Stimulated activated CD4-positive, alpha-beta T cell treated with anti-CD3 and anti-CD28 coated beads, Interleukin-4, amount 100 ng/mL, for 4 hours (primary cell): ENCODE results near the gene OR2H1.

Source experiments
- DNase-seq, 2 experiments: peaks; one replicate each; pipeline ENCODE4 v3.0.0-alpha.2; 2020

The OR2H1 gene

DNA sequence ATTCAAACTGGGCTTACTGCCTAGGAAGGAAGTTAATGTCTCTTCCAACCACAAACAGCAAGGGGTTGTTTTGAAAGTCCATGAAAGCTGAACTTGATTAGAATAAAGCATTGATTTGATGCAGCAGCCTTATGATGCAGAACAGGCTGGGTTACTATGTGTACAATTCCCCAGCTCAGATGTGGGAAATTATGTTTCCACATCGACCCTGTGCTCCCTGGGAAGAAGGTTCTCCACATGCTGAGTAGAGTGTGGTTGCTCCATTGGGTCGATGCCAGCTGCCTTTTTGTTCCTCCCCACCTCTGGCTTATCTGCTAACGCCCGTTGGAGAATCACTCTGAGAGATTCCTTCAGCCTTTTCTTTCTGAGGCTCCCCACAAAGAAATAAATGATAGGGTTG lies 29.6 kb downstream of the OR2H1 start:
- DNase-seq: no peak

DNA sequence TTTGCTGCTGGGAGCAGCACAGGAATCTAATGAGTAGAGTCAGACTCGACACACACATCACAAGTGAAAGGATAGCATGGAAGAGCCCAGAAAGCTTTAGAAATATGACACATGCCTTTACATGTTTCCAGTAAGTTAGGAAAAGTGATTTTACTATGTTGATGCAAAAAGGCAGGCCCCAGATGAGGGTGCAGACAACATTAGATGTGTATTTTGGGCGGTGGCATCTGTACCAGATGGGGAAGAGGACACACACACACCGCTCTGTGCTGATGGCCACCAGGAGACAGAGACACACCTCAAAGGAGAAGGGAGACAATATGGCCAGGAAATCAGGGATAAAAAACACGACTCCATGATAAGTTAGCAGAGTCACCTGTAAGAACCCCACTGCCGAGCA lies 30.2 kb downstream of the OR2H1 start:
- no peak for DNase-seq

DNA sequence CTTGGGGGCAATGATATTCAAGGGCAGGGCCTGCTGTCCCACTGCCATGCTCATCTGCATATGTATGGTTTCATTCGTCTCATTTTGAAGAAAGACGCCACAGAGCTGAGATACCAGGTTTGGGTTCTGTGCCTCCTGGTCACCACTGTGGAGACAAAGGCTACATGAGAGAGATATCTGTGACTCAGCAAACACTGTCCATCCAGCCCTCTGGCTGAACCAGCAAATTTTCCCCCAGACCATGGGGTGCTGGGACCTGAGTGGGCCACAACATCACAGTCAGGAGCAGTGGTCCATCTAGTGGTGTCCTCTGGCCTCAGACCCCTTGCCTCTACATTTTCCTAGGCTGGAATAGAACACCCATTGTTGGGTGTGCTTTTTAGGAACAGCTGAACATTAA lies 30.7 kb downstream of the OR2H1 start, which contains the start of gene MAS1L:
Gene MAS1L (minus strand): TSS at position 297 of the 400 bp plus-strand sequence. CDS start 54 bp downstream, at position 243.
- DNase-seq: no peak

DNA sequence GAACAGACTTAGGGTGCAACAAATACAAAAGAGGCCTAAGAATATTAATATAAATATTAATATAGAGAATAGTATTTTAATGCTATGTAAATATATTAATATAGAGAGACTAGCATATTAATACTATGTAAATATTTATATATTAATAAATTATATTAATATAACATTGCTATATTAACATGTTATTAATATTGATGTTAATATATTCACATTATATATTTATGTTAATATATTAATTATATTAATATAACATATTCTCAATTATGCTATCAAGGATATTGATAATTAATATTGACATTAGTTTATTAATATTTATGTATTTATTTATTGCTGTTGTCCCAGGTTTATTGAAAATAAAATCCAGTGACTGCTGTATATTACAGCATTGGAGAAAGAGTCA lies 31.9 kb downstream of the OR2H1 start:
- DNase-seq: no peak

DNA sequence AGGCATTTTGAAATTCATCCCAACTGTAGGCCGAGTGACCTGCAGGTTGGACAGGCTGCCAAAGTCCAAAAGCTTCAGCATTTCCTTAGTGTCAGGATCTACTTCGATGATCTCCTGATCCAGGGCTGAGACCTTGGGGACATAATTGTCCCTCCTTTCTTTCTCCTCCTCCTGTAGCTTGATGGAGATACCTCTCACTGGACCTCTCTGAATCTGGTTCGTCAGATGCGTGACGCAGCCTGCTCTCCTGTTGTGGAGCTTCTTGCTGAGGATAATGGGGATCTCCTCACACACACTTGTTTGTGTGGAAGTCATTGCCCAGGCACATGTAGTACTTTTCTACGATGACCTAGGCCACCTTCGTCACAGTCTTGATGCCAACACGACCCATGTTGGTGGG lies 32.3 kb downstream of the OR2H1 start:
- no peak for DNase-seq

DNA sequence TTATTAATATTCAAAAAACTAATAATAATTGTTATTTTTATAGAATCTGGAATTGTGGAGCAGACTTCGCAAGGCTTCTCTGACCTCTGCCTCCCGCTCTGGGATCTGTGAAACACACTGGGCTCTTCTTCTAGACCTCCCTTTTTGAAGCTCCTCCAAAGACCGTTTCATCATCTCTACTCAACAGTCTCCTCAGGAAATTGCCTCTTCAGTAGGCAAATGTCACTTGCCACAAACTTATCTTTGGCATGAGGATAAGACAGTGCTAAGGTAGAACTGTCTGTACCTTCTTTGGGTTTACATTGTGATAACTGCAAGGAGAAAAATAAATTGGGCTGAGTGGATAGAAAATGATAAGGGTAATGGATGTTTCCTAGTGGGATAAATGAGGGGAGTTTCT lies 33.1 kb downstream of the OR2H1 start:
- no peak for DNase-seq

DNA sequence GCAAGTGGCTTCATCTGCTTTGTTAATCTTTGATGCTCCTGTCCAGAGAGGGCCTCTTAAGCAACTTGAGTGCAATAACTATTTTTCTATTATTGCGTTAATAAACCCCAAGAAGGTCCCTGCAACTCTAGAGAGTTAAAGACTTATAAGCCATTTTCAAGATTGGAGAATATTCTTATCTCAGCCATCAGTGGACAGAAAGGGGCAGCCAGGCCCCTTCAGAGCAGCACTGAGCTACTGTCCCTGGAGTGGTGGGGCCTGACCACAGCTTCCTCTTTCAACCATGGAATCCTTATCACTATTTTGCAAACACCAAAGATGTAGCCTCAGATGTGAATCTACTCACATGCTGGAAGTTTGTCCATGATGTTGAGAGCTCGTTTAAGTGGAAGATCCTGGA lies 33.6 kb downstream of the OR2H1 start:
- no peak for DNase-seq

DNA sequence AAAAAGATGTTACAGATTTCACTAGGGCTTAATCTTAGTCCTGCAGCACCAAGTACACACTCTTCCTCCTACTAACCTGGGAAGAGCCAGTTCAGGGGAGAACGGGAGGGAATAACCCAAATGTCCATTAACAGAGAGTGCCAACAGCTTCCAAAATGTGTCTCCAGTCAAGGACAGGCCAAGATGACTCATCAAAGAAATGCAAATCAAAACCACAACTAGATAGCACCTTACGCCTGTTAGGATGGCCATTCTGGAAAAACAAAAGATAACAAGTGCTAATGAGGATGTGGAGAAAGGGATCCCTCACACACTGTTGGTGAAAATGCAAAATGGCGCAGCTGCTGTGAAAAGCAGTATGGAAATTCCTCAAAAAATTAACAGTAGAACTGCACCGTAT lies 34.6 kb downstream of the OR2H1 start:
- no peak for DNase-seq

DNA sequence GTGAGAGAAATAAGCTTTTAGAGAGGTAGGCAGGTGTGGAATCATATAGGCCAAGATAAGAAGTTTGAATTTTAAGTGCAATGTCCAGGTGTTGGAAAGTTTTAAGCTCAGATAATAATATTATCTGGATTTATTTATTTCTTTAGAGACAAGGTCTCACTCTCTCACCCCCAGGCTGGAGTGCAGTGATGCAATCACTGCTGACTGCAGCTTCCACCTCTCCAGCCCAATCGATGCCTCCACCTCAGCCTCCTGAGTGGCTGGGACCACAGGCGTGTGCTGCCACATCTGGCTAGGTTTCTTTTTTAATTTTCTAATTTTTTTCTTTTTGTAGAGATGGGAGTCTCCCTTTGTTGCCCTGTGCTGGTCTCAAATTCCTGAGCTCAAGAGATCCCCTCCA lies 36.3 kb downstream of the OR2H1 start:
- DNase-seq: no peak

DNA sequence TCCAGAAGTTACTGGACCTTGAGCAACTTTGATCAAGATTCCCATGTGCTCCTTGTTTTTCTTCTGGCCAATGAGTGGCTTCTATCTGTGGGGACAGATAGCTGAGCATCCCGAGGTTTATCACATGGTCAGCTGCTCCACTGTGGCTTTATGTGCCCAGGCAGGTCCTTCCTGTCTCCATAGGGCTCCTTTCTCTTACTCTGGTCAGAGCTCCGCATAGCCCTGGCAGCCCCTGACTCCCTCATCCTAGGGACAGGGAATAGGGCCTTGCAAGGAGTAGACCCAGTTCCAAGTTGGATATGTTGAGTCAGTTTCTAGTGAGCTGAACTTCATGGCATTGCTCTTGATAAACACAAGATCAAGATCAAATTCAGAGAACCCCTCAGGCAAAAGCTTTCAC lies 37.2 kb downstream of the OR2H1 start:
- DNase-seq: no peak

DNA sequence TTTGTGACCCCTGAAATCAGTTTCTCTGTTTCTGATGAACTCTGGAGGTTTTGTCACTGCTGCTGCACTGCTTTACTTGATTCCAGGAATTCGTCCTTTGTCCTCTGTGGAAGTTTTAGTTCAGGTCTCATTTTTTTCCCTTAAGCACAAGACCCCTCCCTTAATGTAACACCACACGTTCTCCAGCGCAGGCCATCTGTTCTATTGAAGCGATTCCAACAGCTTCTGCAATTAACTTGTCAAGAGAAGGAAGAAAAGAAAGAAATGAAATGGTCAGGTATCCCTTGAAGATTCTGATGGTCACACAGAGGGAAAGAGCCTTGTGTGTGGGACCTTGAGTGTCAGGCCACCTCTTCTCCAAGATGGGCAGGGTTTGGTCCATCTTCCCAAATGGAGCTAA lies 38.6 kb downstream of the OR2H1 start:
- DNase-seq: no peak

DNA sequence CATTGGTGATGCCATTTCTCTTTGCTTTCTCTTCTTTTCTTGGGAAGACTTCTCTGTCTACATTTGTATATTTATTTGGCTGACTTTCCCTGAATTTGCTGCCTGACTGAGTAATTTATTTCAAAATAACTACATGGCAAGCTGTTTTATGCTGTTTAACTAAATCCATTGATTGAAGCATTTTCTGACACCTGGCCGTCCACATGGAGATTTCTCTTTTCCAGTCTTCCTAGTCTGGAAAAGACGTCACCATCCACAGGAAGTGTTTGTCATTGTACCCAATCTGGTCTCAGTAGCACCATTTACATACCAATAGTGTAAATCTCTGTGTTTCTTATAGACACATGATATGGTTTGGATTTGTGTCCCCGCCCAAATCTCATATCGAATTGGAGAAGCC lies 40.0 kb downstream of the OR2H1 start:
- DNase-seq: no peak

DNA sequence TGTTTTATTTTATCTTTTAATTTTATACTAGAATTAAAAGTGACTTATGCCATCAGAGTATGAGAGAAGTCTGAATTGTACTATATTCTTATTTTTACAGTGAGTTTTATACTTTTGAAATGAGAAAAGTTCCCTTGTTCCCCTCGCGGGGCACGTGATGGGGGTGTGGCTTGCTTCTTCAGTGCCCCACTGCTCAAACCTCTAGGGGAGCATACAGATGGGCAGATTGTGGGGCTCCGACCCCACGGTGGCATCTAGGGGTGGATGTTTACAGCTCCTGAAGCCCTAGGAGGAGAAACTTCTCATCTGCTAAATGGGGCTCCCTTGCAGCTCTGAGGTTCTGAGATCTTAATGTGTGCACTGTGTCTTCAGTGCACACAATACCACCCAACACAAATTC lies 42.7 kb downstream of the OR2H1 start:
- DNase-seq: no peak

DNA sequence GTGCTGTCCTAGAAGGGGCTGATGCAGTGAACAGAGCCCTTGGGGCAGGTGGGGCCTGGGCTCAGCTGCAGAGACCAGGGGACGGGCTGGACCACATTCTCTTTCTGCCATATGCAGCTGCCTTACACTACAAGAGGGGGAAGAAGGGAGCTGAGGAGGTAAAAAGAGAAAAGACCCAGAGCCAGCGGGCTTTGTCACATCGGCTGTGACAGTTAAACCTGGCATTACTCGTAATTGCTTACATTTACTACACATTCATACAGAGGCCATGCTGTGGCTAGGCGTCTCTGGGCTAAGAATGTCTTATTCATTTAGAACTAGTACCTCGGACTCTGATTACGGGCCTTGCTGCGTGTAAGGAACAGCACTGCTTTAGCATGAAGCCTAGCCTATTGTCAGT lies 43.6 kb downstream of the OR2H1 start:
- no peak for DNase-seq

DNA sequence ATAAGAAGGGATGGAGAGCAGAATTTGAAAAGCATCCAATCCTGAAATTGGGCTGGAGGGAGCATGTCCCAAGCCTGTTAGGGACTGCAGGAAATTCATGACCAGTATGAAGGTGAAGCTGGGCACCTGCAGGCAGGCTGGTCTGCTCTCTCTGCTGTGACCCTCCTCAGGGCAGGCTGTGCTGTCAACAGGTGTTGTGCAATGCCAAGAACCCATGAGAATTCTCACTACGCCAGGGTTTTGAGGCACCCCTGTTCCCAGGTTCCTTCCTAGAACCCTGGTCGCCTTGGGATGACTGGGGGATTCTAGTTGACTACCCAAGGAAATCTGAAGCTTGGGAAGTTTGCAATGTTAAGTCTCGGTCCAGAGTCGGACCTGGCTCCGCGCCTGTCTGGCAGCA lies 44.2 kb downstream of the OR2H1 start:
- no peak for DNase-seq

DNA sequence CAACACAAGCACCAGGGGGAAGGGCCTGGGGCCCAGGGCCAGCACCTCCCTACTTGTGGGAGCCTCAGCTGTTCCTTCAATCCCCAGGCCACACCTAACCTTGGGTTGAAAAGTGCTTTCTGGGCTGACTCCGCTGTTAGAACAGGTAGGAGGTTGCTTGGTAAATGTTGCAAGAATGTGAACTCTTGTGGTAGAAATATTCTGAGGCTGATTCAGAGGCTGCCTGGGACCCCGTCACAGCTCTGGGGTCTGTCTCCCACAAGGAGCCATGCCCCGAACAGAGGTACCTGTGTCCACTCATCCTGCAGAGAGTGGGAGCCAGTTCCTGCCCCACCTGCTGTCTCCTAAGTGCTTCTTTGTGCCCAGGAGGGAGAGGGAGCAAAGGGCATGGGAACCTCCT lies 45.2 kb downstream of the OR2H1 start:
- no peak for DNase-seq

DNA sequence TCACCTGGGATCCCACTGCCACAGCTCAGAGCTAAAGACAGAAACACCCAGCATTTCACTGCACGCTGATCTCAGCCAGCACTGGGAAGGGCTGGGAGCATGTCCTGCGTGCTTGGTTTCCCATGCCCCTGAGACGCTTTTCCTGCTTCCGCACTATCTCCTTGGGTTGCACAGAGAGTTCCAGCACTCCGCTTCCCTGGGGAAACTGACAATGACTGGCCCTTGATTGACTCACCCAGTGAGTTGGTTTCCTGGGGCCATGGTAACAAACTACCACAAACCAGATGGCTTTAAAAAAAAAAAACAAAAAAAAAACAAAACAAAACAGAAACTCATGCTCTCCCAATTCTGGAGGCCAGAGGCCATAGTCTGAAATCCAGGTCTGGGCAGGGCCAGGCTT lies 45.6 kb downstream of the OR2H1 start:
- no peak for DNase-seq

DNA sequence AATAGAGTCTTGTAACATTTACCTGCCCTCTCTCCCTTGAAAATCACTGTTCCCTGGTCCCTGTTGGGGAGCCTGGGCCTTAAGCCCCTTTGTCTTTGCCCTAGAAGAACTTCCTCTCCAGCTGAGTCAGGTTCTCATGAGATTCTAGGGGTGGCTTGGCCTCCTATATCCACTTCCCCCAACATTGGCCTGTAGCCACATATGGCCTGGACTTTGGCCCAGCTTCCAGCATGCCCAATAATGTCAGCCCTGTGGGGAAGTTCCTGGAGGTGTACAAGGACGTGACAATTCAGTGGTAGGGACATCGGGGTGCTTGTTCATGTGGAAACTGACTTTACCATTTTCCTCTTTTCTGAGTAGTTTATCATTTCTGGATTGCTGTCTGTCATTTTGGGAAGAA lies 48.0 kb downstream of the OR2H1 start:
- no peak for DNase-seq

DNA sequence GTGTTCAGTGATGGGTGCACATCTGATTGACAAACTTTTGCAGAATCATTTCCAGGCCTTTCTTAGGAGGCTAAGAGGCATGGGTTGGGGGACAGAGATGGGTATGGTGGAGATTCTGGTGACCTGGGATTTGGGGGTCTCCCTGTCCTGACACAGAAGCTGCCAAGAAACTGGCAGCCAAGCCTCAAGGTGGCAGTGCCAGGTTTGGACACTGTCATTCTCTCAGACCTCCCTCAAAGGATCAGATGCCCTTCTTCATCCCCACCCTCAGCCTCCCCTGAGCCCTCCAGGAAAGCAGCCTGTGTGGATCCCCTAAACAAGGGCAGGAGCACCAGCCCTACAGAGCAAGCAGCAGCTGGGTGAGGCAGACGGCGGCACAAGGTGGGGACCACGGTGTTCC lies 48.9 kb downstream of the OR2H1 start:
- DNase-seq: no peak

DNA sequence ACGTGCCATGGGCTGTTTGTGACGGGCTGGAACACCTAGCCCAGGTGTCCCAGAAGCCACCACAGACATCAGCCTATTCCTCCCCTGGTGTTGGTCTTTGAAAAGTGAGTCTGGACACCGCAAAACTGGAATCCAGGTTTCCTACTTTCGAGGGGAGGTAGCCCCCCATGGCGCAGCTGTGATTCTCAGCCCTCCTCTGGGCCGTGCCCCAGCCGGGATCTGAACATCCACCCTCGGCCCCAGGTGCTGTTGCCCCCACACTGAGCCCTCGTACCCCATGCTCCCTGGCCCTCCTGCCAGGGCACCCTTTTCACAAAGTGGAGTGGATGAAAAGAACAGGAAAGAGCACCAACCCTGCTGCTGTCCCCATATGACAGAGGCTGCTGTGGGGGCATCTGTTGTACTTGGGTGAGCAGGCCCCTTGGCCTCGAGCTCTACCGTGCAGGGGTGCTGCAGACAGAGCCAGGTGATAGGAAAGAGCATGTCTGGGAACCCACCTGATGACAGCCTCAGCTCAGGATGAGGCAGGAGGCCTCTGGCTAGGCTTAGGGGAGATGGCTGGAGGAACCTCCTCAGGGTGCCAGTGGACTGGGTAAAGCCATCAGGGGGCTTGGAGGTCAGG lies 49.6 kb downstream of the OR2H1 start:
- no peak for DNase-seq

DNA sequence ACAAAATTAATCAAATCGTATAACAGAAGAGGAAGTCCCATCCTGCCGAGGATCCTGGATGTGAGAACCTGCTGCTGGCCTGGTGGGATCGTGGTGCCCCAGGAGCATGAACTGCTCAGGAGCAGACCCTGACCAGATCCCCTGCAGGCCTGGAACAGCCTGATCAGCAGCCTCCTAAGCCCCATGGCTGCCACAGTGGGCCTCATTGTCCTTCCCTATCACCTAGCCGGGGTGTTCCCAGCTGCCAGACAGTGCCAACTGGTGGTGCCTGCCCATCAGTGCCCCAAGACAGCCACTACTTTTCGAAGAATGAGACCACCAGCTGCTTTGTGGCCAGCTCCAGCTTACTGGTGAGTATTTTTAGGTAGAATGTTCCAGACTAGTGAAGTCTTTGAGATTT lies 50.4 kb downstream of the OR2H1 start:
- DNase-seq: no peak

DNA sequence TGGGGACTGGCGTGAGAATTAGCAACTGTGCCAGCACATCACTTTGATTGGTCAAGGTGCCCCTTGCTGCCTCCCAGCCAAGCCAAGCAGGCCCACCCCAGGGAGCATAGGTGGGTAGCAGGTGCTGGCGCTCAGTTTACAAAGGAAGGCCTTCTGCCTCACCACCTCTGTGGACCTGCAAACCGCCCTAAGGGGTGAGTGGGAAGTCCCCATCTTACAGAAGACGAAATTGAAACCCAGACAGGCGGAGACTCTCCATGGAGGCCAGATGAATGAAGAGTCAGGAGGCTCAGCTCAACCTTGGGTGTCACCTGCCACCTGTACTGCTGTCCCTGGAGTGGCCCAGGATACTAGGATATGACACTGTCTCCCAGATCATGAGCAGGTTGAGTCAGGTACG lies 52.3 kb downstream of the OR2H1 start:
- DNase-seq: no peak

DNA sequence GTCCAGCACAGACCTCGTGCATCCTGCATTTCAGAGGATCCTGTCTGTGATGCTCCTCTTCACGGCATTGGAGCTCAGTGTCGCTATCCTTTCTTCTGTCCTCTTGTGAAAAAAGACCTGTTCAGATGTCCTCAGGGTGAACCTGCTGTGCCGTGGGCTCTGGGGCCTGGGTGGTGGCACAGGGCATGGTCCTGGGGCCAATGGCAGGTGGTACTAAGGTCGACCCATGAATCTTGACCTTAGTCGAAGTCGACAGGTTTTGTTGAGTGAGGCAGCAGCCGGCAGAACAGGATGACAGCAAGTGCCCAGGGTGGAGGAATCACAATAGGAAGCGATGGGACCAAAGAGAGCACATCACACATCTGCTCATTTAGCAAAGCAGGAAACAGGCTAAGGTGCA lies 52.8 kb downstream of the OR2H1 start:
- no peak for DNase-seq

DNA sequence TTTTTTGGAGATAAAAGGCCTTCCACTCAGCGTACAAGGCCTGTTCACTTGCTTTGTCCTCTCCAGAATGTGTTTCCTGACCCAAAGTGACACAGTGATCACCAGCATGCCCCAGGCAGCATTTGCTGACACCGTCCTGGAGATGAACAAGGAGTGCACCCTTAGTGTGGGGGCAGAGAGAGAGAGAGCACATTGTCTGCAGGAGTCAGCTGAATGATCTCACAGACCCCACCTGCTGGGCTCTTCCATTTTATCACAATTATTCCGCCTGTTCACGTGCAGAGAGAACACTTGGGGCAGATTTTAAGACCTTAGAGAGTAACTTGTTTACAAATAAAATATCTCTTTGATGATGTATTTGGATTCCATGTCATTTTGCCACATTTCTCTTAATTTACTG lies 53.2 kb downstream of the OR2H1 start:
- no peak for DNase-seq

DNA sequence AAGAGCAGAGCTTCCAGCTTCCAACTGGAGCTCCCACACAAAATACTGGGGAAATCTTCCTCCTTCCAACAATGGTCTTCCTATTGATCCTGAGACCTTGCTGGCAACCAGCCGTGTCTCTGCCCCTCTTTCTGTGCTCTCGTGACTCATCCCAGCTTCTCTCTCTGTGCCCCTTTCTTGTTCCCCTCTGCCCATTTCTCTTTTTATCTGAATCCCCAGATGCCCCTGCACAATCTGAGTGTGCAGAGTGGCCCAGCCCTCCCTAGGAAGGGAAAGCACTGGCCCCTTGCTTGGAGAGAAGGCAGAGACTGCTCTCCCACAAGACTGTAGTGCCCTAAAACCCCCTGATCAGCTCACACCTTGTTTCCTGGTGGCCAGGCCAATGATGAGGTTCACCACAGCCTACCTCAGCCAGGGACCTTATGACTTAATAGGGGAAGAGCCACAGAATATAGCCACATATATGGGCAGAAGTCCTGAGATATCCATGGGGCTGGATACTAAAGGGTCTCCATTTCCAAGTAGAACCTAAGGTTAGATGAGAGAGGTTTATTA lies 53.9 kb downstream of the OR2H1 start:
- no peak for DNase-seq
